ENCODE results near the gene MDH1B. TPM values are rescaled to one million over a fixed set of nuclear protein-coding genes. Genes with fewer than 3 reads are reported as not detected.

MDH1B gene
- polyA plus RNA-seq, 2 of the 4 experiments (the other 2 are of a cell fraction) = 2.8 to 3.2 TPM

GRCh38 chr2:206739271-206739670 lies 25.9 kb downstream of the MDH1B start (continued):
- no peak for TF ChIP-seq PBX3 (IDR thresholded peaks at IDR 0.05)

GRCh38 chr2:206736935-206737334 lies 28.2 kb downstream of the MDH1B start:
- CTCF ChIA-PET = interaction anchor here (1.3 kb wide), 1 partner anchor 15 kb away, joined by 3 read pairs; no protein-coding TSS in a partner anchor
- Histone ChIP-seq H3K4me1 (no peaks in the 10 kb centered on the region), H3K27ac (no peak overlapping the region), H3K4me3 (no peak overlapping the region), H3K4me2 (no peak overlapping the region), H3K9me3 (no peaks in the 10 kb centered on the region)
- POLR2A ChIA-PET = interaction anchor here (0.8 kb wide), 1 partner anchor 272 kb away, joined by 3 read pairs; no protein-coding TSS in a partner anchor
- ATAC-seq = no peak
- no peak for DNase-seq (ENCODE audit: low read depth in 1 of 2, low spot score in 1 of 2)
- TF ChIP-seq PBX3 (IDR thresholded peaks at IDR 0.05) (no peak), MAX (IDR thresholded peaks at IDR 0.05) (no peak), JUN (IDR thresholded peaks at IDR 0.05) (no peak), HDAC2 (IDR thresholded peaks at IDR 0.05) (no peak), CEBPB (IDR thresholded peaks at IDR 0.05) (no peak)
- 32% methylated on average over 5 of the region's 5 CpGs for WGBS (ENCODE audit: missing lambda C conversion rate)
- FAIRE-seq = no peak

GRCh38 chr2:206733341-206733740 lies 31.8 kb downstream of the MDH1B start:
- no peak overlapping the region for H3K27ac ChIP-seq
- DNase-seq (ENCODE audit: low read depth in 1 of 2, low spot score in 1 of 2) (no peak), ATAC-seq (no peak), FAIRE-seq (no peak)
- WGBS (ENCODE audit: missing lambda C conversion rate) = 0% methylated on average over 2 of the region's 2 CpGs
- no peak overlapping the region for H3K4me3 ChIP-seq
- peaks cover 6% of the 10 kb centered on the region; the same call in 2 of the 3 replicates for H3K4me1 ChIP-seq
- ChIA-PET POLR2A (no interaction called here), CTCF (no interaction called here)
- H3K9me3 ChIP-seq = 0 out of 3 replicates have a peak, but pooled peaks cover 4% of the 10 kb centered on the region
- no peak overlapping the region for H3K4me2 ChIP-seq
- TF ChIP-seq POLR2AphosphoS2 (conservative IDR thresholded peaks at IDR 0.05; ENCODE audit: low read length) (no peak), NPAS2 (CRISPR knock-in tag; IDR thresholded peaks at IDR 0.05; ENCODE audit: borderline replicate concordance) (no peak), MAZ (IDR thresholded peaks at IDR 0.05; ENCODE audit: borderline replicate concordance, low read depth, low read length) (no peak), FOXS1 (CRISPR knock-in tag; IDR thresholded peaks at IDR 0.05) (no peak), RNF2 (IDR thresholded peaks at IDR 0.05; ENCODE audit: borderline replicate concordance, low read depth) (no peak), GATA3 (IDR thresholded peaks at IDR 0.05; ENCODE audit: borderline replicate concordance) (no peak), HDAC2 (IDR thresholded peaks at IDR 0.05) (no peak), BHLHE40 (IDR thresholded peaks at IDR 0.05; ENCODE audit: low read depth, low read length) (no peak), CEBPB (IDR thresholded peaks at IDR 0.05) (no peak), CHD2 (IDR thresholded peaks at IDR 0.05; ENCODE audit: low read length, partially characterized antibody) (no peak), JUN (IDR thresholded peaks at IDR 0.05) (no peak), E2F6 (IDR thresholded peaks at IDR 0.05; ENCODE audit: borderline replicate concordance, low read depth) (no peak), ESRRA (IDR thresholded peaks at IDR 0.05; ENCODE audit: borderline replicate concordance, low read length) (no peak), HOXA7 (CRISPR knock-in tag; IDR thresholded peaks at IDR 0.05) (no peak), HOXB5 (CRISPR knock-in tag; IDR thresholded peaks at IDR 0.05) (no peak), TFCP2L1 (CRISPR knock-in tag; IDR thresholded peaks at IDR 0.05) (no peak)

Measured in A549 (cell line).